IMR-90 (cell line): ENCODE results near the gene FUT9. TPM values are rescaled to one million over a fixed set of nuclear protein-coding genes. Genes with fewer than 3 reads are reported as not detected.

Experiments
- ATAC-seq: fragments of 200-7000 bp; cut with Tn5 transposase; 2 replicates; pipeline ENCODE4 v1.9.1; 2020; ENCODE audit warnings: low read depth, mild to moderate bottlenecking, moderate library complexity
- BruUV-seq: library from RNA; stranded (reverse); fragments of 400-500 nt; replicated peaks from 2 replicates; lab custom pipeline; 2021; lab: Mats Ljungman, UMichigan
- CTCF ChIA-PET: fragments of 300-600 bp; formaldehyde crosslinking; extraction: SDS; loops from one replicate; lab custom pipeline; 2021; ENCODE audit warnings: antibody characterized with exemption; lab: Yijun Ruan, JAX
- POLR2A ChIA-PET: fragments of 300-600 bp; sonication (Branson Sonifier 250); formaldehyde crosslinking; loops from one replicate; lab custom pipeline; 2022; ENCODE audit warnings: antibody characterized with exemption; ENCODE audit not compliant: unreplicated experiment; lab: Charles Lee
- DNase-seq: peaks from one replicate; pipeline ENCODE4 v3.0.0; 2013
- H2AFZ ChIP-seq: replicated peaks from 2 replicates; pipeline ENCODE3; 2013; ENCODE audit warnings: low read length, mild to moderate bottlenecking; ENCODE audit not compliant: poor library complexity
- H2AK5ac ChIP-seq: 2 replicates; pipeline ENCODE4 v1.6.1; 2013; ENCODE audit warnings: low read depth, low read length, inconsistent platforms
- H2AK9ac ChIP-seq: replicated peaks from 2 replicates; pipeline ENCODE3; 2013; ENCODE audit warnings: mild to moderate bottlenecking, low read depth, low read length, moderate library complexity; ENCODE audit not compliant: poor library complexity
- H2BK120ac ChIP-seq: 2 replicates; pipeline ENCODE4 v1.6.1; 2013; ENCODE audit warnings: low read depth, low read length, inconsistent platforms
- H2BK15ac ChIP-seq: 3 replicates; pipeline ENCODE4 v1.6.1; 2013; ENCODE audit warnings: low read depth, low read length, inconsistent platforms
- H2BK20ac ChIP-seq: 2 replicates; pipeline ENCODE4 v1.6.1; 2013; ENCODE audit warnings: low read depth, mild to moderate bottlenecking, inconsistent platforms, low read length, moderate library complexity
- H2BK5ac ChIP-seq: 2 replicates; pipeline ENCODE4 v1.6.1; 2013; ENCODE audit warnings: mild to moderate bottlenecking, low read depth, low read length, inconsistent platforms; ENCODE audit not compliant: poor library complexity, severe bottlenecking
- H3K14ac ChIP-seq: replicated peaks from 2 replicates; pipeline ENCODE4 v1.6.1; 2013; ENCODE audit warnings: low read depth, low read length, inconsistent platforms
- H3K18ac ChIP-seq: 2 replicates; pipeline ENCODE4 v1.6.1; 2013; ENCODE audit warnings: low read depth, low read length, control low read depth
- H3K23ac ChIP-seq: 2 replicates; pipeline ENCODE4 v1.6.1; 2013; ENCODE audit warnings: low read depth, low read length, inconsistent platforms
- H3K27ac ChIP-seq: 2 replicates; pipeline ENCODE4 v1.5.1; 2013; ENCODE audit warnings: mild to moderate bottlenecking, control low read depth, low read length; ENCODE audit not compliant: insufficient read depth
- H3K27me3 ChIP-seq: 2 replicates; pipeline ENCODE4 v1.6.1; 2013; ENCODE audit warnings: low read length; ENCODE audit not compliant: control insufficient read depth, insufficient read depth
- H3K36me3 ChIP-seq: 2 replicates; pipeline ENCODE4 v1.6.1; 2013; ENCODE audit warnings: low read length, mixed read lengths; ENCODE audit not compliant: control insufficient read depth, insufficient read depth
- H3K4ac ChIP-seq: 2 replicates; pipeline ENCODE4 v1.6.1; 2013; ENCODE audit warnings: low read depth, low read length, inconsistent platforms
- H3K4me1 ChIP-seq: 2 replicates; pipeline ENCODE4 v1.6.1; 2013; ENCODE audit warnings: low read length, mixed read lengths; ENCODE audit not compliant: control insufficient read depth, insufficient read depth
- H3K4me2 ChIP-seq: 2 replicates; pipeline ENCODE4 v1.6.1; 2013; ENCODE audit warnings: low read depth, mild to moderate bottlenecking, control low read depth, low read length, moderate library complexity
- H3K4me3 ChIP-seq: 2 replicates; pipeline ENCODE4 v1.5.1; 2013; ENCODE audit warnings: low read depth, mild to moderate bottlenecking, control low read depth, low read length, moderate library complexity; ENCODE audit not compliant: insufficient read depth
- H3K56ac ChIP-seq: 2 replicates; pipeline ENCODE4 v1.6.1; 2013; ENCODE audit warnings: low read length, inconsistent platforms; ENCODE audit not compliant: insufficient read depth; ENCODE audit errors: extremely low read depth
- H3K79me1 ChIP-seq, 2 experiments: 2 replicates each; pipeline ENCODE4 v1.6.1; 2013; ENCODE audit warnings: low read length in 2 of 2, inconsistent platforms in 1 of 2, low read depth in 1 of 2
- H3K9ac ChIP-seq: 2 replicates; pipeline ENCODE4 v1.6.1; 2013; ENCODE audit warnings: low read depth, low read length, control low read depth
- H3K9me1 ChIP-seq: 2 replicates; pipeline ENCODE4 v1.6.1; 2013; ENCODE audit warnings: low read length, inconsistent platforms; ENCODE audit not compliant: insufficient read depth
- H3K9me3 ChIP-seq: 2 replicates; pipeline ENCODE4 v1.6.1; 2013; ENCODE audit warnings: low read length; ENCODE audit not compliant: control insufficient read depth, insufficient read depth
- H4K20me1 ChIP-seq: 2 replicates; pipeline ENCODE4 v1.6.1; 2013; ENCODE audit warnings: low read length, inconsistent platforms; ENCODE audit not compliant: insufficient read depth
- H4K5ac ChIP-seq: 2 replicates; pipeline ENCODE4 v1.6.1; 2013; ENCODE audit warnings: mild to moderate bottlenecking, low read depth, low read length, control low read depth
- H4K8ac ChIP-seq, 2 experiments: 2 replicates each; pipeline ENCODE4 v1.6.1; 2013; ENCODE audit warnings: low read depth in 2 of 2, low read length in 2 of 2, control low read depth in 1 of 2, inconsistent platforms in 1 of 2
- H4K91ac ChIP-seq: 2 replicates; pipeline ENCODE4 v1.6.1; 2013; ENCODE audit warnings: low read depth, low read length, inconsistent platforms; ENCODE audit not compliant: insufficient read depth
- CEBPB ChIP-seq: IDR thresholded peaks from 2 replicates; pipeline ENCODE4 v1.6.1; 2012; ENCODE audit warnings: low read depth, low read length, improper control_type of control experiment
- CHD1 ChIP-seq: IDR thresholded peaks from 2 replicates; pipeline ENCODE4 v1.6.1; 2012; ENCODE audit warnings: low read depth, low read length, improper control_type of control experiment
- CTCF ChIP-seq: conservative IDR thresholded peaks from 2 replicates; pipeline ENCODE4 v1.5.1; 2012; ENCODE audit warnings: mild to moderate bottlenecking, low read depth, low read length, improper control_type of control experiment
- NFE2L2 ChIP-seq: fragments of 150-350 bp; IDR thresholded peaks from 2 replicates; pipeline ENCODE4 v1.6.1; 2016; ENCODE audit warnings: low read depth, mild to moderate bottlenecking, low read length
- WGBS, 2 experiments: methylation state at CpG; one replicate each; pipeline versions ENCODE4 v1.1.5 to v1.1.7; 2013; ENCODE audit warnings: missing lambda C conversion rate in 2 of 2; ENCODE audit not compliant: insufficient read length in 1 of 2; ENCODE audit errors: extremely low coverage in 2 of 2; 5-methylcytosine and 5-hydroxymethylcytosine counted together
- dilution Hi-C: fragments of 300-500 bp; cut with HindIII; formaldehyde crosslinking; loops from one replicate; pipeline ENCODE4 v1.14.3; 2018; ENCODE audit warnings: low sequenced_read_pairs; ENCODE audit not compliant: unreplicated experiment
- in situ Hi-C: fragments of 300-500 bp; cut with MboI; formaldehyde crosslinking; loops from 3 replicates; pipeline ENCODE4 v1.14.3; 2019; ENCODE audit warnings: low sequenced_read_pairs, inconsistent platforms, mixed read lengths
- intact Hi-C: fragments of 100-400 bp; cut with micrococcal nuclease; formaldehyde crosslinking; loops from 2 replicates; pipeline ENCODE4 v1.10.0; 2022
- polyA plus RNA-seq, 3 experiments: library from polyadenylated mRNA; depleted of rRNA; stranded (reverse); fragments of >200 nt; gene quantifications; 2 replicates each; pipeline ENCODE4 v1.2.3, GENCODE V29; 2012; ENCODE audit warnings: low replicate concordance in 1 of 3
- total RNA-seq: library from RNA; depleted of rRNA; stranded (reverse); fragments of >200 nt; gene quantifications from 2 replicates; pipeline ENCODE4 v1.2.3, GENCODE V29; 2012
- TF ChIP-seq, protein P1 (sequence below): fragments of 150-350 bp; IDR thresholded peaks from 2 replicates; pipeline ENCODE4 v1.6.1; 2017; ENCODE audit warnings: mild to moderate bottlenecking, antibody characterized with exemption, low read length, low read depth

FUT9 gene
- total and polyA plus RNA-seq, 2 of the 4 experiments (the other 2 are of a cell fraction): under 0.01 TPM; not detected in 1

DNA sequence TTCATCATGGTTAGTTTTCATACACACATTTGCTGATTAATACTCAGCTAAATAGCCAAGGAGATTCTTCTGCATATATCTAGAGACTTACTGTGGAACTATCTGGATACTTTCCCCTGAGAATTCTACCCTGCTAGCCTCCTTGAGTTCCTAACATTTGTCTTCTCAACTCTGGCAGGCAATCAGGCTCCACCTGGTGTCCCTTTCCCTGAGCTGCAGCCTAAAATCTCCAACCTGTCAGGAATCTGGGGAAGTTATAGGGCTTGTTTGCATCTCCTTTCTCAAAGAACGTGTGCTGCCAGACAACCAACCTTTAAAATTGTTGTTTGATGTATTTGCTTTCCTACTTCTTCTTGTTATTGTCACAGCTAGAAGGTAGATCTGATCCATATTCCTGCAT lies 73.4 kb downstream of the FUT9 start:
- in situ Hi-C loops: no loop called here
- no peak overlapping the region for H3K4ac ChIP-seq
- ChIA-PET CTCF (no interaction called here), POLR2A (no interaction called here)
- H3K4me3 ChIP-seq: no peak overlapping the region
- H3K4me2 ChIP-seq: no peak overlapping the region
- H2AK5ac ChIP-seq: no peak overlapping the region
- no peak overlapping the region for H2BK120ac ChIP-seq
- no peak for ATAC-seq
- dilution Hi-C loops: no loop called here
- H3K56ac ChIP-seq: no peak overlapping the region
- no peaks in the 10 kb centered on the region for H3K27me3 ChIP-seq
- H2BK5ac ChIP-seq: no peak overlapping the region
- H3K27ac ChIP-seq: no peak overlapping the region
- H4K8ac ChIP-seq: no peak overlapping the region
- no peak overlapping the region for H4K5ac ChIP-seq
- H2AK9ac ChIP-seq: no peak overlapping the region
- no peak overlapping the region for H3K9ac ChIP-seq
- no peak overlapping the region for H2BK15ac ChIP-seq
- no peaks in the 10 kb centered on the region for H3K4me1 ChIP-seq
- H2AFZ ChIP-seq: no peak overlapping the region
- no peaks in the 10 kb centered on the region for H4K20me1 ChIP-seq
- WGBS, 2 experiments: no CpG with 5 or more reads among the region's 1 CpG
- H3K23ac ChIP-seq: no peak overlapping the region
- H3K9me1 ChIP-seq: no peaks in the 10 kb centered on the region
- no peak for DNase-seq
- no peak overlapping the region for H3K18ac ChIP-seq
- intact Hi-C loops: no loop called here
- H3K14ac ChIP-seq: no peak overlapping the region
- H3K36me3 ChIP-seq: no peaks in the 10 kb centered on the region
- H3K9me3 ChIP-seq: peaks cover 4% of the 10 kb centered on the region; the same call in 1 of the 2 replicates
- no peak overlapping the region for H4K91ac ChIP-seq
- no peaks in the 10 kb centered on the region for H3K79me1 ChIP-seq
- TF ChIP-seq CHD1: no peak
- TF ChIP-seq CEBPB: no peak
- no peak for TF ChIP-seq CTCF
- TF ChIP-seq, protein P1, sequence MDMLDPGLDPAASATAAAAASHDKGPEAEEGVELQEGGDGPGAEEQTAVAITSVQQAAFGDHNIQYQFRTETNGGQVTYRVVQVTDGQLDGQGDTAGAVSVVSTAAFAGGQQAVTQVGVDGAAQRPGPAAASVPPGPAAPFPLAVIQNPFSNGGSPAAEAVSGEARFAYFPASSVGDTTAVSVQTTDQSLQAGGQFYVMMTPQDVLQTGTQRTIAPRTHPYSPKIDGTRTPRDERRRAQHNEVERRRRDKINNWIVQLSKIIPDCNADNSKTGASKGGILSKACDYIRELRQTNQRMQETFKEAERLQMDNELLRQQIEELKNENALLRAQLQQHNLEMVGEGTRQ: no peak
- TF ChIP-seq NFE2L2: no peak
- H2BK20ac ChIP-seq: no peak overlapping the region
- no TSS peak for BruUV-seq
